GM19395 (cell line): Measurements from ENCODE around the gene EEF1AKMT1.
A peak's percentile ranks its signal among the peaks of the same experiment; 100 is the strongest.

ENCODE experiments used
- ATAC-seq: cut with Tn5 transposase; IDR thresholded peaks from one replicate; pipeline ENCODE4 v1.9.1; 2021; ENCODE audit warnings: mild to moderate bottlenecking, moderate library complexity; ENCODE audit not compliant: unreplicated experiment

EEF1AKMT1 gene, protein sequence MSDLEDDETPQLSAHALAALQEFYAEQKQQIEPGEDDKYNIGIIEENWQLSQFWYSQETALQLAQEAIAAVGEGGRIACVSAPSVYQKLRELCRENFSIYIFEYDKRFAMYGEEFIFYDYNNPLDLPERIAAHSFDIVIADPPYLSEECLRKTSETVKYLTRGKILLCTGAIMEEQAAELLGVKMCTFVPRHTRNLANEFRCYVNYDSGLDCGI

GRCh38 chr13:20773194-20774080 is at the start of gene EEF1AKMT1:
EEF1AKMT1 (minus strand) TSS chr13:20773961; CDS start chr13:20757598, 16,363 bp downstream.
- ATAC-seq: peak; percentile 92

GRCh38 chr13:20823071-20823470 is 49.3 kb upstream of the EEF1AKMT1 start:
- no peak for ATAC-seq

GRCh38 chr13:20822406-20822805 is 48.6 kb upstream of the EEF1AKMT1 start:
- ATAC-seq: no peak

DNA sequence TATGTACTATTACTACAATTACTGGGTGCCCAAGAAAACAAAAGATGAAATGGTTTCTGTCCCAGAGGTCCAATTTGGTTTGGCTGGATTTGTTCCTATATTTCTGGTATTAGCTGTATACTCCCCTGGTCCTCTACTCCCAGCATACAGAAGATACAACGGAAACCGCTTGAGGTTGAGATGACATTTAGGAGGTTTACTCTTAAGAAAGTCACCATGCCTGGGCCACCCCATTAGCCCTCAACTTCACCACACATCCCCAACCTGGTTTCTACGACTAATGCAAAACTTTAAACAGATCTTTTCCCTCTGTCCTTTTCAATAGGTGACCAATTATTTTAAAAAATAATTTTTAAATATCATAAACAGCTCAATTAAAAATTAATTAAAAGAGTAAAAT is 46.0 kb upstream of the EEF1AKMT1 start:
- no peak for ATAC-seq

GRCh38 chr13:20815464-20815863 is 41.7 kb upstream of the EEF1AKMT1 start:
- ATAC-seq: no peak

GRCh38 chr13:20814224-20814910 is 40.6 kb upstream of the EEF1AKMT1 start:
- ATAC-seq: no peak

DNA sequence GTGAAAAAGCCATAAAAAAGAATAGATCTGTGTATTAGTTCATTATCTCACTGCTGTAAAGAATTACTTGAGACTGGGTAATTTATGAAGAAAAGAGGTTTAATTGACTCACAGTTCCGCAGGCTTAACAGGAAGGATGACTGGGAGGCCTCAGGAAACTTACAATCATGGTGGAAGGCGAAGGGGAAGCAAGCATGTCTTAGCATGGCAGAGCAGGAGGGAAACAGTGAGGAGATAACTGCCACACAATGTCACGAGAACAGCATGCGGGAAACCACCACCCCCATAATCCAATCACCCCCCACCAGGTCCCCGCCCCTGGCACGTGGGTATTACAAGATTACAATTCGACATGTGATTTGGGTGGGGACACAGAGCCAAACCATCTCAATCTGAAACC is 39.1 kb upstream of the EEF1AKMT1 start:
- no peak for ATAC-seq

- no peak for ATAC-seq
These were observed 37.0 kb upstream of the EEF1AKMT1 start for GRCh38 chr13:20810808-20811207.

GRCh38 chr13:20808874-20809273 is 35.1 kb upstream of the EEF1AKMT1 start:
- no peak for ATAC-seq

GRCh38 chr13:20803180-20803965 is 29.6 kb upstream of the EEF1AKMT1 start:
- ATAC-seq: no peak

GRCh38 chr13:20801707-20802106 is 27.9 kb upstream of the EEF1AKMT1 start:
- no peak for ATAC-seq

DNA sequence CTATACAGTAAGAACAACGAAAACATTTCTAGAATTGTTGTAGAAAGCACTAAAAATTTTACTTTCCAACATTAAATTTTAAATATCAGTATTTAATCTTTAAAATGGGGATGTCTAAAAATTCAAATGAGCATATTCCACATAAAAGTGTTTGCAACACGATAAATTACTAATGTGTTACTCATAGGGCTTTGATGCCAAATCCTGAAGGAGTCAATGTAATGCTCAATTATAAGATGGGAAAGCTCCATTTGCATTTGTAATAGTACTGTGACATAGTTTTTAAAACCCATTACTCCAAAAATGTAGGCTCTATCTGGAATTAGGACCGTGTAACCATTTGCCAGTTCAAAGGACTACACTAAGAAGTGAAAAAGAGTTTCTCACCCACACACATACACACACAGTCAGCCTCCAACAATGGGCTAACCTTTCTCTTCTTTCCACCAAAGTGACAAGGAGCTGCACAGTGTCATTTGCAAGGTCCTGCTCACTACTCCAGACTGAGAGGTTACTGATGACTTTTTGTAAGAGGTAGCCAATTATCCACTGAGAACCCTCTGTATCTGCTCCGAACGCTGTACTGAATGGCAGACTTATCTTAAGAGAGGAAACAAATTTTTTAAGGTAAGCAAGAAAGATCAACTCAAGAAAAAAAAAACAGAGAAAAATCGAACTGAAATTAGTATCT is 26.1 kb upstream of the EEF1AKMT1 start:
- no peak for ATAC-seq

GRCh38 chr13:20798027-20798426 is 24.3 kb upstream of the EEF1AKMT1 start:
- no peak for ATAC-seq

GRCh38 chr13:20796791-20797508 is 23.2 kb upstream of the EEF1AKMT1 start:
- no peak for ATAC-seq

GRCh38 chr13:20789665-20790064 is 15.9 kb upstream of the EEF1AKMT1 start:
- no peak for ATAC-seq

GRCh38 chr13:20788312-20788711 is 14.6 kb upstream of the EEF1AKMT1 start:
- ATAC-seq: no peak

DNA sequence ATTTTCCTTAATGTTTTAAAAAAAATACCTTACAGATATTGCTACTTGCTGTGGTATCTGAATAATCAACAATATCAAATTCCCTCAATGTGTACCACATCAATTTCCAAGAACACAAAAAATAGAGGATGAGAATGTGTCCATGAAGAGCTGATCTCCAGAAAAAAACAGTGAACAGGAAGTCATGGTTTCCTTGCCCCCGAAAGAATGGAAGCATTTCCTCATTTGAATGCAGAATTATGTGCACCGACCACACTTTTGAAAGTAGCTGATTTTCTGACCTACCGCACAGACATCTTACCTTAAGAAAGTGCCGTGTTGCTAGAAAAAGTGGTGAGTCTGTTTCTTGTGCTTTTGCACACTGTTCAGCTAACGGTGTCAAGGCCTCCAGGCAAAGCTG is 13.4 kb upstream of the EEF1AKMT1 start:
- ATAC-seq: no peak

GRCh38 chr13:20782116-20782708 is 8.5 kb upstream of the EEF1AKMT1 start:
- peak; percentile 81 for ATAC-seq

DNA sequence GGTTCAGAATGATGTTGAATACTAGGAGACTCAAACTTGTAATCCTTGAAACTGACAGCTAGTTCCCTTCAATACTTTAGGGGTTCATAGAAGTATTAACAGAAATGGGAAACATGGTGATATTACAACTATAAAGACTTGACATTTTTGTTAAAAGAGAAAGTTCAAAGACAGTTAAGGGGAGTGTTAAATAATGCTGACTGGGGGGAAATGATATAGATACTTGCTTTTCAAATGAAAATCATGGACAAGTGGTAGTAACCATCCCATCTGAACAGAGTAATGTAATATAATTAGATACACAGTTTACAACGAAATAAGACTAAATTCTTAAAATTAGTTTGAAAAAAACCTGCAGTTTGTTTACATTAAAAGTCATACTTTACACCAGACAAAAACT is 6.6 kb upstream of the EEF1AKMT1 start:
- ATAC-seq: no peak
